22Rv1 (cell line): Measurements from ENCODE around the gene TIMM29.

ENCODE experiments used
- H3K27ac ChIP-seq: fragments of 450-650 bp; 2 replicates; pipeline ENCODE4 v1.5.1; 2017
- ZFX ChIP-seq: fragments of 450-650 bp; IDR thresholded peaks from 2 replicates; pipeline ENCODE4 v1.6.1; 2017; ENCODE audit warnings: antibody characterized with exemption, borderline replicate concordance
- TF ChIP-seq, protein P1 (sequence below): fragments of 450-650 bp; IDR thresholded peaks from 2 replicates; pipeline ENCODE4 v1.5.1; 2017; ENCODE audit warnings: mild to moderate bottlenecking

The TIMM29 gene

DNA sequence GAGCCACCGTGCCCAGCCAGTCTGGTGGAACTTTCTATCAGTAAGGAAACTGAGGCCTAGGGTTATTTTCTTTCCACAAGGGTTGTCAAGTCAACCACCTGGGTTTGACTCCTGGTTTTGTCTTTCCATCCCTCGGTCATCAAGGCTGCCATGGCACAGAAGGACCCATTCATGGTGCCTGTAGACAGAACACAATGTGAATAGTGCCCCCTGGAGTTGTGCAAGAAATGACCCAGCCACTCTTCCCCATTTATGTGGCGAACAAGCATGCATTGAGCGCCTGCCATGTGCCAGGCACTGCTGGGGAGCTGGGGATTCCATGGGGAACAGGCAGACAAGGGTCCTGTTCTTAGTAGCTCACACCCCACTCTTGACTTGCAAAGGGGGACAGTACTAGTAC lies 36.3 kb downstream of the TIMM29 start:
- H3K27ac ChIP-seq: no peak overlapping the region
- no peak for TF ChIP-seq ZFX
- TF ChIP-seq, protein P1, sequence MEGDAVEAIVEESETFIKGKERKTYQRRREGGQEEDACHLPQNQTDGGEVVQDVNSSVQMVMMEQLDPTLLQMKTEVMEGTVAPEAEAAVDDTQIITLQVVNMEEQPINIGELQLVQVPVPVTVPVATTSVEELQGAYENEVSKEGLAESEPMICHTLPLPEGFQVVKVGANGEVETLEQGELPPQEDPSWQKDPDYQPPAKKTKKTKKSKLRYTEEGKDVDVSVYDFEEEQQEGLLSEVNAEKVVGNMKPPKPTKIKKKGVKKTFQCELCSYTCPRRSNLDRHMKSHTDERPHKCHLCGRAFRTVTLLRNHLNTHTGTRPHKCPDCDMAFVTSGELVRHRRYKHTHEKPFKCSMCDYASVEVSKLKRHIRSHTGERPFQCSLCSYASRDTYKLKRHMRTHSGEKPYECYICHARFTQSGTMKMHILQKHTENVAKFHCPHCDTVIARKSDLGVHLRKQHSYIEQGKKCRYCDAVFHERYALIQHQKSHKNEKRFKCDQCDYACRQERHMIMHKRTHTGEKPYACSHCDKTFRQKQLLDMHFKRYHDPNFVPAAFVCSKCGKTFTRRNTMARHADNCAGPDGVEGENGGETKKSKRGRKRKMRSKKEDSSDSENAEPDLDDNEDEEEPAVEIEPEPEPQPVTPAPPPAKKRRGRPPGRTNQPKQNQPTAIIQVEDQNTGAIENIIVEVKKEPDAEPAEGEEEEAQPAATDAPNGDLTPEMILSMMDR: 0 out of 2 replicates have a peak, but pooled peaks have one; percentile 4

DNA sequence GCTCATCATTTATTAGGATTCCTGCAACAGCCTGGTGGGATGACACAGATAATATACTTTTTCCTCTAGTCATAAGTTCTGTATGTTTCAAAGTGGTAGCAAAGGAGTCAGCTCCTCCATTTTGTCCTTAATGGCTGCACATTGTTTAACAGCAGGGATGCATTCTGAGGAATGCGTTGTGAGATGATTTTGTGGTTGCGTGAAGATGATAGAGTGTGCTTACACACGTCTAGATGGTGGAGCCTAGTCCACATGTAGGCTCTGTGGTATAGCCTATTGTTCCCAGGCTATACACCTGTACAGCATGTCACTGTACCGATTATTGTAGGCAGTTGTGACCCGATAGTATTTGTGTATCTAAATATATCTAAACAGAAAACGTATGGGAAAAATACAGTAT lies 36.8 kb downstream of the TIMM29 start:
- H3K27ac ChIP-seq: no peak overlapping the region
- TF ChIP-seq, protein P1: no peak
- TF ChIP-seq ZFX: no peak

DNA sequence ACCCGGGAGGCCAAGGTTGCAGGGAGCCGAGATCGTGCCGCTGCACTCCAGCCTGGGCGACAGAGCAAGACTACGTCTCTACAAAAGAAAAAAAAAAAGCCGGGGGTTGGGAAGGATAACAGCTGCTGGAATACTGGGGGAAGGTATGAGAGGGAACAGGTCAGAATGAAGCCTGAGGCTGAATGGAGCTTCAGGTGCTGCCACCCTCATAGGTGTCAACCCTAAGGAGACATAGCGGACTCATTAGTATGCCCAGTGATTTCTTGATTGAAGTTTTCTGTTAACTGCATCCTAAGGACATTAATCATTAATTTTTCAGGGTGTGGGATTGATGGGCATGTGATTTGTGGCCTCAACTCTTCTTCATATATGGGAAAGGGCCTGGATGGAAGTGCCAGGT lies 38.2 kb downstream of the TIMM29 start:
- TF ChIP-seq, protein P1: no peak
- no peak for TF ChIP-seq ZFX
- no peak overlapping the region for H3K27ac ChIP-seq

DNA sequence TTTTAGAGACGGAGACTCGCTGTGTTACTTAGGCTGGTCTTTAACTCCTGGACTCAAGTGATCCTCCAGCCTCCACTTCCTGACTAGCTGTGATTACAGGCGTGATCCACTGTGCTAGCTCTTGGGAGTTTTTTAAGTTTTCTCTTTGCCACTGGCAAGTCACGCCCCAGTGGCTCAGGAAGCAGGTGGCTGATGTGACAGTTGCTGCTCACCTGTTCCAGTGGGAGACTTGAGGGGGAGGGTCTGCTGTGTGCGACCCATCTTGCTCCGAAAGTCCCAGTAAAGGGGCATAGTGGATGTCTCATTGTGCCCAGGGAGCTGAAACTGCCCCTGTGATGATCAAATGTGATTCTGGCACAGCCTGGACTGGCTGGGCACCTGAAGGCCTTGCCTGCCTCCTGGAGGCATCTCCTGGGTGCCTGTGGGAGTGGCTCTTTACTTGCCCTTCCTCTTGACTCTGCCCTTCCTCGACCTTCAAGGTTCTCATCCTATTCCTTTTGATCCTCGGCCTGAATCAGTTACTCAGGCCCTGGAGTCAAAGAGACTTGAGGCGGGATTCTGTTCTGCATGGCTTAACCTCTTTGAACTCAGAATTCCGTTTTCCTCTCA lies 40.0 kb downstream of the TIMM29 start:
- TF ChIP-seq, protein P1: no peak
- H3K27ac ChIP-seq: 0 out of 2 replicates have a peak overlapping the region, but pooled peaks have one; percentile 4

DNA sequence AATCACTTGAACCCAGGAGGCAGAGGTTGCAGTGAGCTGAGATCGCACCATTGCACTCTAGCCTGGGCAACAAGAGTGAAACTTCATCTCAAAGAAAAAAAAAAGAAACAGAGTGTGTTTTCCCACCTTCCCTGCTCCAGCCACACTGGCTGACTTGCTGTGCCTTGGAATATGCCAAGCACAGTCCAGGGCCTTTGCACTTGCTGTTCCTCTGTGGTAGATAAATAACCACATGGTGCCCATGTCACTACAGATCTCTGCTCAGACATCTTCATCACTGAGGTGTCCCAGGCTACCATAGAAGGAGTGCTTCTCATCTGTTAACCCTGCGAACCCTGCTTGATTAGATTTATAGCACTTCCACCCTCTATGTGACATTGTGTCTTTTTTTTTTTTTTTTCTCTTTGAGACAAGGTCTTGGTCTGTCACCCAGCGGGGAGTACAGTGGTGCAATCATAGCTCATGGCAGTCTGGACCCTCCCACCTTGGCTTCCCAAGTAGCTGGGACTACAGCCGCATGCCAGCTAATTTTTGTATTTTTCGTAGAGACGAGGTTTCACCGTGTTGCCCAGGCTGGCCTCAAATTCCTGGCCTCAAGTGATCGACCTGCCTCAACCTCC lies 42.6 kb downstream of the TIMM29 start:
- TF ChIP-seq, protein P1: no peak
- no peak for TF ChIP-seq ZFX
- H3K27ac ChIP-seq: no peak overlapping the region

DNA sequence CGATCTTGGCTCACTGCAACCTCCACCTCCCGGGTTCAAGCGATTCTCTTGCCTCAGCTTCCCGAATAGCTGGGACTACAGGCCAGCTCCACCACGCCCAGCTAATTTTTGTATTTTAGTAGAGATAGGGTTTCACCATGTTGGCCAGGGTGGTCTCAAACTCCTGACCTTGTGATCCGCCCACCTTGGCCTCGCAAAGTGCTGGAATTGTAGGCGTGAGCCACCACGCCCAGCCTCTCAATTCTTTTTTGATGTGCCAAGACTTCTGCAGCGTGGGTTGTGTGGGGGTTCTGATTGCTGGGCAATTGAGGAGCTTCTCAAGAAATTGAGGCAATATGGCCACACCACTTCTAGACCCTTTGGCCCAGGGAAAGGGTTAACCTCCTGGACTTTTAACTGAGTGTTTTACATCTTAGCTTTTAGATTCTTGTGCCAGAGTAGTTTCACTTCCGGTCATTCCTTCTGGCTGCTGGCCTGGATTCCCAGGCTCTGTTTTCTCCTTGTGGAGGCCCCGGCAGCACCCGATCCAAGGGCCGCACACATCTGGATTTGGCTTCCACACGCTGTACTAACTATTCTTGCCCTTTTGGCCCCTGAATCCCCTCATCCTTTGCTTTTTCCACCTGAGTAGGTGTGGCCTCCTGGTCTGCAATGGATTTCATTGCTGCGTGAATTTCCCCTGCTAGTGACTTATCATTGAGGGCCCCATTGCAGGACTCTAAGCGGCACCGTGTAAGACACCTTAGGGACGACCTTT lies 46.9 kb downstream of the TIMM29 start:
- TF ChIP-seq ZFX: no peak
- TF ChIP-seq, protein P1: no peak
- H3K27ac ChIP-seq: no peak overlapping the region
